ENCODE results near the gene FGG. TPM values are rescaled to one million over a fixed set of nuclear protein-coding genes. Genes with fewer than 3 reads are reported as not detected.
A peak's percentile ranks its signal among the peaks of the same experiment; 100 is the strongest.

The FGG gene
- total and polyA plus RNA-seq, 2 of the 13 experiments (the other 11 are each of a cell fraction or from before 2014, with no cell fraction given), result 1,037 to 2,423 TPM

DNA sequence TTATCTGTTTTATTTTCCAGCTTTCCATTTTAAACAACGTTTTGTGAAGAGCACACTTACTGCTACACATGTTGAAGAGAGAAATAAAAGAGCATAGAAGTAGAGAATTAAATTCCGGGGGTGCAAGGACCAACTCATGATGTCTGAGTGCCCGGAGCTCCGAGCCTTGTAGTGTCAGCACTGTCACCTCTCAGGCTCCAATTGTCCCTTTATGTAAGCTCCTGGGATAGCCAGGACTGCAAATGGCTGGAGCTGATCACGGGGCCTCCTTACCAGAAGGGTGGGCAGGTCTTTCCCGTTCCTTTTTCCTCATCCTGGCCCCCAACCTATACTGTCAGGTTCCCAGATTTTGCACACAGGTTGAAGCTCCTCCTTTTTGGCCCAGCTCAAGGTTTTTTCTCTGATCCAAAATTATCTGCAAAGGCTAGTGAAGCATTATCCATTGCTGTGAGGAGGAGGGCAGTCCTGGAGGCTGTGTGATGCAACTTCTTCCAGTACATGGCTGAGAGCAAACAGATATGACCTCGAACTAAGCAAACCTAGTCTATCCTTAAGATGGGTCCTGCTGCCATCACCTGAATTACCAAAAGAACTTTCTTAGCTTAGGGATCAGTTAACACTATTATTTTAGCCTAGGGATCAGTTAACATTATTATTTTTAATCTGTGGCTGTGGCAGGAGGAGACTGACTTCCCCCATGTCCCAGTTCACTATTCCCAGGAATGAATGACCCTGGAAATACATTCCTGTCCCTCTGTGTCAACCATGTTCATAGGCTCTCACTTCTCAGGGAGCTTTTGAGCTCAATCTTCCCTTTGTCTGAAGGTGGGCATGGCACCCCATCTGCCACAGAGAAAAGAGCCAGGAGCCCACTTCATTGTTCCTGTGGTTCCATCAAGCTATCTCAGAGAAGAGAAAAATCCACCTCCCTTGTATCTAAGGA is at the start of gene FGG (continued):
- peak; percentile 63; the same call in 1 of the 2 replicates for TF ChIP-seq ZHX1 (CRISPR knock-in tag; IDR thresholded peaks at IDR 0.05; ENCODE audit: low read depth)
- no peak for TF ChIP-seq RBM22 (optimal IDR thresholded peaks at IDR 0.05; ENCODE audit: low read length)
- no peak for TF ChIP-seq HDAC6 (IDR thresholded peaks at IDR 0.05; ENCODE audit: low read depth, low read length)
- no peak for TF ChIP-seq ARNT2 (CRISPR knock-in tag; IDR thresholded peaks at IDR 0.05; ENCODE audit: low read depth)
- no peak for TF ChIP-seq ZNF326 (CRISPR knock-in tag; IDR thresholded peaks at IDR 0.05; ENCODE audit: borderline replicate concordance)
- TF ChIP-seq ZSCAN31 (CRISPR knock-in tag; IDR thresholded peaks at IDR 0.05; ENCODE audit: low read depth), result peak; percentile 73
- TF ChIP-seq ZNF781 (CRISPR knock-in tag; IDR thresholded peaks at IDR 0.05; ENCODE audit: borderline replicate concordance, not compliant biosample characterization), result no peak
- TF ChIP-seq ZNF564 (CRISPR knock-in tag; IDR thresholded peaks at IDR 0.05), result no peak
- TF ChIP-seq ZBTB25 (CRISPR knock-in tag; IDR thresholded peaks at IDR 0.05), result peak; percentile 16; the same call in 1 of the 2 replicates
- TF ChIP-seq MXI1 (IDR thresholded peaks at IDR 0.05; ENCODE audit: borderline replicate concordance, low read depth, low read length), result peak; percentile 43; the same call in 1 of the 3 replicates
- TF ChIP-seq NCOA2 (CRISPR knock-in tag; IDR thresholded peaks at IDR 0.05), result peak; percentile 95
- TF ChIP-seq HOMEZ (CRISPR knock-in tag; IDR thresholded peaks at IDR 0.05; ENCODE audit: low read depth), result peak; percentile 42; the same call in 1 of the 2 replicates
- 0 out of 2 replicates have a peak, but pooled peaks have one; percentile 52 for TF ChIP-seq NR2C2 (CRISPR knock-in tag; IDR thresholded peaks at IDR 0.05; ENCODE audit: borderline replicate concordance)
- peak; percentile 54; the same call in 1 of the 2 replicates for TF ChIP-seq ELF3 (CRISPR knock-in tag; IDR thresholded peaks at IDR 0.05)
- no peak for TF ChIP-seq JUND (CRISPR knock-in tag; IDR thresholded peaks at IDR 0.05)
- no peak for TF ChIP-seq ZNF160 (CRISPR knock-in tag; IDR thresholded peaks at IDR 0.05)
- TF ChIP-seq, protein P1, sequence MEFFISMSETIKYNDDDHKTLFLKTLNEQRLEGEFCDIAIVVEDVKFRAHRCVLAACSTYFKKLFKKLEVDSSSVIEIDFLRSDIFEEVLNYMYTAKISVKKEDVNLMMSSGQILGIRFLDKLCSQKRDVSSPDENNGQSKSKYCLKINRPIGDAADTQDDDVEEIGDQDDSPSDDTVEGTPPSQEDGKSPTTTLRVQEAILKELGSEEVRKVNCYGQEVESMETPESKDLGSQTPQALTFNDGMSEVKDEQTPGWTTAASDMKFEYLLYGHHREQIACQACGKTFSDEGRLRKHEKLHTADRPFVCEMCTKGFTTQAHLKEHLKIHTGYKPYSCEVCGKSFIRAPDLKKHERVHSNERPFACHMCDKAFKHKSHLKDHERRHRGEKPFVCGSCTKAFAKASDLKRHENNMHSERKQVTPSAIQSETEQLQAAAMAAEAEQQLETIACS (CRISPR knock-in tag; IDR thresholded peaks at IDR 0.05), result no peak
- TF ChIP-seq ZBTB3 (CRISPR knock-in tag; IDR thresholded peaks at IDR 0.05; ENCODE audit: borderline replicate concordance, low read depth), result 0 out of 2 replicates have a peak, but pooled peaks have one; percentile 41
- no peak for TF ChIP-seq SYNCRIP (IDR thresholded peaks at IDR 0.05; ENCODE audit: insufficient read depth, low read depth, low read length)
- TF ChIP-seq ZNF274 (CRISPR knock-in tag; IDR thresholded peaks at IDR 0.05), result no peak
- no peak for TF ChIP-seq ZNF773 (CRISPR knock-in tag; IDR thresholded peaks at IDR 0.05; ENCODE audit: borderline replicate concordance)
- TF ChIP-seq ZNF451 (CRISPR knock-in tag; IDR thresholded peaks at IDR 0.05), result no peak
- peak; percentile 83 for TF ChIP-seq BCL6 (CRISPR knock-in tag; IDR thresholded peaks at IDR 0.05)

Data from HepG2 (cell line).